Measurements from ENCODE around the gene SGK2. TPM values are rescaled to one million over a fixed set of nuclear protein-coding genes. Genes with fewer than 3 reads are reported as not detected.

The SGK2 gene
- total RNA-seq, 1 donor from 2014 or later = 10.5 TPM

DNA sequence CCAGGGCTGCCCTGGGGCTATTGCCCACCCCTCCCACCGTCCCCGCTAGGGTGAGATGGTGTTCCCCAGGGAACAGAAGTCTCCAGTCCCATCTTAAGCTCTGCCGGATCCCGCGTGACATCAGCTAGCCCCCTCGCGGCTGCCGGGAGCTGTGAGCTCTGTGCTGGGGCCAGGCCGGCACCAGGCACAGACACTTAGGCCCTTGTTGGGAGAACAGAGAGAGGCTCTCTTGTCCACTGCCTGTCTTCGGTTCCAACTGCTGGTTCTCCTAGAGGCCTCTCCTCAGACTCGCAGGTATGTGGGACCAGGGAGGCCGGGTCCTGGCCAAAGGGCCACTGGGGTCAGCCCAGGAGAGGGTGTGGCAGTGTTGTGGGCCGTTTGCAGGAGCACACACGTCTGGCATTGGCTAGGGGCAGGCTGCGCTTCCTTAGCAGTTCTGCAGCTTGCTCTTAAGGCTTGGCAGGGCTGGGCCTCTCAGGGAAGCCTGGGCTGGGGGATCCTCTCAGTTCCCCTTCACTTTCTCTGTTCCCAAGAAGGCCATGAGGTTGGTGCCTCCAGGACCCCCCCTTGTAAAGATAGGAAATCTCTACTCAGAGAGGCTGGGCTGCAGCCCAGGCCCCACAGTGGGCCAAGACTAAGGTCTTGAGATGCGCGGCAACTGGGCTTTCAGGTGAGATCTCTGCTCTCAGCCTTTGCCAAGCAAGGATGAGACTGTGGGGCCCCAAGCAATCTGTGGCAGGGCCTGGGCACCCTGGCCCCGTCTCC is 6.3 kb downstream of the SGK2 start:
- no peaks in the 10 kb centered on the region for H3K27me3 Mint-ChIP-seq (ENCODE audit: low read depth)
- H3K4me1 Mint-ChIP-seq = no peaks in the 10 kb centered on the region
- TF ChIP-seq, protein P1, sequence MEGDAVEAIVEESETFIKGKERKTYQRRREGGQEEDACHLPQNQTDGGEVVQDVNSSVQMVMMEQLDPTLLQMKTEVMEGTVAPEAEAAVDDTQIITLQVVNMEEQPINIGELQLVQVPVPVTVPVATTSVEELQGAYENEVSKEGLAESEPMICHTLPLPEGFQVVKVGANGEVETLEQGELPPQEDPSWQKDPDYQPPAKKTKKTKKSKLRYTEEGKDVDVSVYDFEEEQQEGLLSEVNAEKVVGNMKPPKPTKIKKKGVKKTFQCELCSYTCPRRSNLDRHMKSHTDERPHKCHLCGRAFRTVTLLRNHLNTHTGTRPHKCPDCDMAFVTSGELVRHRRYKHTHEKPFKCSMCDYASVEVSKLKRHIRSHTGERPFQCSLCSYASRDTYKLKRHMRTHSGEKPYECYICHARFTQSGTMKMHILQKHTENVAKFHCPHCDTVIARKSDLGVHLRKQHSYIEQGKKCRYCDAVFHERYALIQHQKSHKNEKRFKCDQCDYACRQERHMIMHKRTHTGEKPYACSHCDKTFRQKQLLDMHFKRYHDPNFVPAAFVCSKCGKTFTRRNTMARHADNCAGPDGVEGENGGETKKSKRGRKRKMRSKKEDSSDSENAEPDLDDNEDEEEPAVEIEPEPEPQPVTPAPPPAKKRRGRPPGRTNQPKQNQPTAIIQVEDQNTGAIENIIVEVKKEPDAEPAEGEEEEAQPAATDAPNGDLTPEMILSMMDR (IDR thresholded peaks at IDR 0.05; ENCODE audit: unreplicated experiment) = no peak
- H3K36me3 Mint-ChIP-seq = no peaks in the 10 kb centered on the region
- no peak overlapping the region for H3K4me3 Mint-ChIP-seq
- H3K27ac Mint-ChIP-seq = no peak overlapping the region
- no peaks in the 10 kb centered on the region for H3K9me3 Mint-ChIP-seq
- no peak for DNase-seq (ENCODE audit: low spot score in 2 of 2, unreplicated experiment in 2 of 2)

DNA sequence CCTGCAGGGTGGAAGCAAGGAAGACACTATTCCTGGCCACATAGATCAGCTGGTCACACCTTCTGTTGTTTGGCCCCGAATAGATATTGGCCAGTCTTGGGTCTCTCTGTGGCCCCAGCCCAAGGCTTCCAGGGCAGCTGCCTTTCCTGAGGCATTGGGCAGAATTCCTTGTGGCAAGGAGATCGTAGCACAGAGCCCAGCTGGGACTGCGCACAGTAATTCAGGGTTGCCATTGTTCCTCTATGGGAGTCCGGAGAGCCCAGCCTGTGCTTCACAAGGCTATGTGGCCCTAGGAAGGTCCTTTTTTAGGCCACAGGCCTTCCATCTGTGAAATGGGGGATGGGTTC is 6.9 kb downstream of the SGK2 start:
- no peak for DNase-seq (ENCODE audit: low spot score in 2 of 2, unreplicated experiment in 2 of 2)
- Mint-ChIP-seq H3K9me3 (no peaks in the 10 kb centered on the region), H3K4me3 (no peak overlapping the region), H3K36me3 (no peaks in the 10 kb centered on the region), H3K4me1 (no peaks in the 10 kb centered on the region), H3K27ac (no peak overlapping the region), H3K27me3 (ENCODE audit: low read depth) (no peaks in the 10 kb centered on the region)
- TF ChIP-seq, protein P1 (IDR thresholded peaks at IDR 0.05; ENCODE audit: unreplicated experiment) = no peak

DNA sequence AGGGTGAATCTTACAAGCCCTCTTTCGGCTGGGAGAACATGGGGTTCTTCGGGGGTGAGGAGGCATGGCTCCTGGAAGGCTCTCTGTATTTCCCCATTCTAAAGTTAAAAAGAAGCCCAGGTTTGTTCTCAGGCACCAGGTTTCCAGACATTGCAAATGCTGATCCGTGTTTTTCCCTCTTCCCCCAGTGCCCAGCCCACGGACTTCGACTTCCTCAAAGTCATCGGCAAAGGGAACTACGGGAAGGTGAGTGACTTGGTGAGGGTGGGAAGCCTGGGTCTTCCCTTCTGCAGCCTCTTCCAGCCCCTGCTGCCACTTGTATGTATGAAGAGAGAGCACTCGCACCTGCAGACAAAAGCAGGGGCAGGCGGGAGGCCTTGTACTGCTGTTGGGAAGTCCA is 8.7 kb downstream of the SGK2 start:
- Mint-ChIP-seq H3K27ac (no peak overlapping the region), H3K36me3 (no peaks in the 10 kb centered on the region), H3K27me3 (ENCODE audit: low read depth) (no peaks in the 10 kb centered on the region), H3K9me3 (no peaks in the 10 kb centered on the region), H3K4me3 (no peak overlapping the region), H3K4me1 (no peaks in the 10 kb centered on the region)
- TF ChIP-seq, protein P1 (IDR thresholded peaks at IDR 0.05; ENCODE audit: unreplicated experiment) = no peak
- DNase-seq (ENCODE audit: low spot score in 2 of 2, unreplicated experiment in 2 of 2) = no peak

DNA sequence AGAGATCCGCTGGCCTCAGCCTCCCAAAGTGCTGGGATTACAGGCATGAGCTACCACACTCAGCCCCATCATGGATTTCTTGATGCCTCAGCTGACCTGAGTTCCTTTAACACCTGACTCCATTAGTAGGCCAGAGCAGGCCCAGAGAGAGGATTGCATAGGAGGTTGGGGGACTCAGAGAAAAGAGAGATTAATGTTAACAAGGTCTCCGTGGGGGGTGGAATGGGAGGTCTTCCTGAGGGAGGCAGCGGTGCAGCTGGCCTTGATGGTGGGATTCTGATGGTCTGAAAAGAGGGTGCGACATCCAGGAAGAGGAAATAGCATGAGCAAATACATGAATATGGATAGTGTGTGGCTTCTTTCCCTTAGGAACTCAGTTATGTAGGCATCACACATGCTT is 9.9 kb downstream of the SGK2 start:
- H3K27ac Mint-ChIP-seq = no peak overlapping the region
- no peak overlapping the region for H3K4me3 Mint-ChIP-seq
- H3K4me1 Mint-ChIP-seq = no peaks in the 10 kb centered on the region
- TF ChIP-seq, protein P1 (IDR thresholded peaks at IDR 0.05; ENCODE audit: unreplicated experiment) = no peak
- H3K27me3 Mint-ChIP-seq (ENCODE audit: low read depth) = no peaks in the 10 kb centered on the region
- H3K36me3 Mint-ChIP-seq = no peaks in the 10 kb centered on the region
- DNase-seq (ENCODE audit: low spot score in 2 of 2, unreplicated experiment in 2 of 2) = no peak
- no peaks in the 10 kb centered on the region for H3K9me3 Mint-ChIP-seq

DNA sequence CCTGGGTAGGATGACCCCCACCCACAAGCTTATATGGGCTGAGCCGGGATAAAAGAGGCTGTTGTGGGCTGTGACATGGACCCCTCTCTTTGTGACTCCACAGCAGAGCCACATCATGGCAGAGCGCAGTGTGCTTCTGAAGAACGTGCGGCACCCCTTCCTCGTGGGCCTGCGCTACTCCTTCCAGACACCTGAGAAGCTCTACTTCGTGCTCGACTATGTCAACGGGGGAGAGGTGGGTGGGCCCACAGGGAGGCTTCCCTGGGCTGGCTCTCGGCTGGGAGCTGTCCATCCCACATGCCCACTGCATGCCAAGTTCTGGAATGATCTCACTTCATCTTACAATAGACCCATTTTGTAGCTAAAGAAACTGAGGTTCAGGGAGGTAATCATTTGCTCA is 10.5 kb downstream of the SGK2 start:
- H3K36me3 Mint-ChIP-seq = no peaks in the 10 kb centered on the region
- no peak for DNase-seq (ENCODE audit: low spot score in 2 of 2, unreplicated experiment in 2 of 2)
- H3K9me3 Mint-ChIP-seq = no peaks in the 10 kb centered on the region
- no peak overlapping the region for H3K4me3 Mint-ChIP-seq
- no peak overlapping the region for H3K27ac Mint-ChIP-seq
- no peaks in the 10 kb centered on the region for H3K27me3 Mint-ChIP-seq (ENCODE audit: low read depth)
- H3K4me1 Mint-ChIP-seq = no peaks in the 10 kb centered on the region
- TF ChIP-seq, protein P1 (IDR thresholded peaks at IDR 0.05; ENCODE audit: unreplicated experiment) = no peak

Data from mesothelial cell of epicardium (in vitro differentiated cells).